ENCODE data around the gene KCNC3.

The KCNC3 gene

GRCh38 chr19:50309396-50310125, 19.6 kb downstream of the KCNC3 start:
- no peak for DNase-seq

GRCh38 chr19:50308991-50309390, 20.2 kb downstream of the KCNC3 start:
- no peak for DNase-seq

- DNase-seq: no peak
Measured at GRCh38 chr19:50303558-50303957, 25.6 kb downstream of the KCNC3 start.

GRCh38 chr19:50301607-50301971, 27.6 kb downstream of the KCNC3 start:
- DNase-seq: no peak

- no peak for DNase-seq
Measured at GRCh38 chr19:50300814-50301606, 28.2 kb downstream of the KCNC3 start.

- no peak for DNase-seq
Measured at GRCh38 chr19:50300051-50300450, 29.1 kb downstream of the KCNC3 start.

GRCh38 chr19:50293263-50294004, 35.7 kb downstream of the KCNC3 start:
- no peak for DNase-seq

GRCh38 chr19:50292216-50292827, 36.9 kb downstream of the KCNC3 start:
- DNase-seq: no peak

- DNase-seq: no peak
Measured at GRCh38 chr19:50290775-50291174, 38.4 kb downstream of the KCNC3 start.

- DNase-seq: no peak
Measured at GRCh38 chr19:50290011-50290410, 39.2 kb downstream of the KCNC3 start.

GRCh38 chr19:50288954-50289353, 40.2 kb downstream of the KCNC3 start:
- no peak for DNase-seq

GRCh38 chr19:50287331-50287730, 41.8 kb downstream of the KCNC3 start:
- DNase-seq: no peak

- no peak for DNase-seq
Measured at GRCh38 chr19:50286443-50286842, 42.7 kb downstream of the KCNC3 start.

GRCh38 chr19:50285833-50286232, 43.3 kb downstream of the KCNC3 start:
- DNase-seq: no peak

- DNase-seq: no peak
Measured at GRCh38 chr19:50281491-50281890, 47.7 kb downstream of the KCNC3 start.

- DNase-seq: no peak
Measured at GRCh38 chr19:50280983-50281382, 48.2 kb downstream of the KCNC3 start.

GRCh38 chr19:50280074-50280473, 49.1 kb downstream of the KCNC3 start:
- DNase-seq: no peak

GRCh38 chr19:50277966-50278580, 51.1 kb downstream of the KCNC3 start:
- DNase-seq: no peak

- DNase-seq: no peak
Measured at GRCh38 chr19:50276370-50277063, 52.7 kb downstream of the KCNC3 start.

- DNase-seq: no peak
Measured at GRCh38 chr19:50275577-50276368, 53.4 kb downstream of the KCNC3 start.

- no peak for DNase-seq
Measured at GRCh38 chr19:50273821-50274220, 55.4 kb downstream of the KCNC3 start.

Data from DMS153 (cell line).